ENCODE data around the gene TBXAS1. TPM values are rescaled to one million over a fixed set of nuclear protein-coding genes. Genes with fewer than 3 reads are reported as not detected.

Gene TBXAS1
- total and polyA plus RNA-seq, 8 donors = 0.74 to 18.4 (median 2.2) TPM

GRCh38 chr7:139915864-139916716 lies 87.0 kb downstream of the TBXAS1 start:
- no peaks in the 10 kb centered on the region for H3K36me3 ChIP-seq
- H3K9me3 ChIP-seq = no peaks in the 10 kb centered on the region
- WGBS, 2 donors = 75 to 77% methylated on average over 10 of the region's 10 CpGs
- no peak for TF ChIP-seq CTCF (IDR thresholded peaks at IDR 0.05)
- intact Hi-C loops (cut with DNase I) = no loop called here
- FAIRE-seq (no peak), DNase-seq (peak in 3 of 6 donors; percentile 12 to 59 (median 36)), ATAC-seq (peak; percentile 80 to 92 (median 85))
- no peak overlapping the region for H3K27ac ChIP-seq
- no peak overlapping the region for H3K4me3 ChIP-seq
- peaks cover 0 to 14% (median 0%) of the 10 kb centered on the region in 3 donors for H3K4me1 ChIP-seq
- no peaks in the 10 kb centered on the region for H3K27me3 ChIP-seq

GRCh38 chr7:139916717-139917395 lies 87.8 kb downstream of the TBXAS1 start:
- Histone ChIP-seq H3K27me3 (no peaks in the 10 kb centered on the region), H3K4me1 (peaks cover 0 to 14% (median 0%) of the 10 kb centered on the region in 3 donors), H3K4me3 (no peak overlapping the region), H3K36me3 (no peaks in the 10 kb centered on the region), H3K27ac (no peak overlapping the region), H3K9me3 (no peaks in the 10 kb centered on the region)
- no peak for FAIRE-seq
- DNase-seq = no peak
- 88 to 93% methylated on average over 10 of the region's 10 CpGs for WGBS, 2 donors
- intact Hi-C loops (cut with DNase I) = no loop called here
- ATAC-seq = no peak
- TF ChIP-seq CTCF (IDR thresholded peaks at IDR 0.05) = no peak

- Histone ChIP-seq H3K27ac (no peak overlapping the region), H3K4me3 (no peak overlapping the region), H3K36me3 (no peaks in the 10 kb centered on the region), H3K9me3 (no peaks in the 10 kb centered on the region), H3K4me1 (peaks cover 0 to 14% (median 0%) of the 10 kb centered on the region in 3 donors), H3K27me3 (no peaks in the 10 kb centered on the region)
- ATAC-seq (no peak), FAIRE-seq (no peak), DNase-seq (no peak)
- 87 to 90% methylated on average over 2 of the region's 2 CpGs for WGBS, 2 donors
- no peak for TF ChIP-seq CTCF (IDR thresholded peaks at IDR 0.05)
- intact Hi-C loops (cut with DNase I) = no loop called here
Observed at GRCh38 chr7:139917851-139918250, 88.8 kb downstream of the TBXAS1 start.

- FAIRE-seq (no peak), ATAC-seq (peak in 1 of 4 donors; percentile 24), DNase-seq (no peak)
- Histone ChIP-seq H3K36me3 (no peaks in the 10 kb centered on the region), H3K4me1 (peaks cover 0 to 14% (median 0%) of the 10 kb centered on the region in 3 donors), H3K27ac (no peak overlapping the region), H3K9me3 (no peaks in the 10 kb centered on the region), H3K27me3 (no peaks in the 10 kb centered on the region), H3K4me3 (no peak overlapping the region)
- no peak for TF ChIP-seq CTCF (IDR thresholded peaks at IDR 0.05)
- intact Hi-C loops (cut with DNase I) = no loop called here
- WGBS, 2 donors = 65 to 68% methylated on average over 6 of the region's 6 CpGs
Observed at GRCh38 chr7:139918480-139918879, 89.4 kb downstream of the TBXAS1 start.
